ENCODE data around the gene KIF13A. TPM values are rescaled to one million over a fixed set of nuclear protein-coding genes. Genes with fewer than 3 reads are reported as not detected.

Gene KIF13A
- total and polyA plus RNA-seq, 2 donors (not counting 3 experiments of a cell fraction or from before 2014, with no cell fraction given) = 24.9 to 65.8 TPM

GRCh38 chr6:17998003-17998402, 10.6 kb upstream of the KIF13A start:
- Histone ChIP-seq H3K27ac (ENCODE audit: insufficient read depth, low read depth, low read length) (no peak overlapping the region), H3K79me2 (ENCODE audit: control insufficient read depth, insufficient read depth, low read length) (no peaks in the 10 kb centered on the region), H3K27me3 (ENCODE audit: control insufficient read depth in 2 of 2, insufficient read depth in 2 of 2, low read length in 2 of 2) (peaks cover 2 to 4% of the 10 kb centered on the region in 2 experiments), H4K20me1 (replicated peaks; ENCODE audit: control insufficient read depth, extremely low read depth, insufficient read depth, low read length) (no peaks in the 10 kb centered on the region), H3K9me3 (replicated peaks; ENCODE audit: control insufficient read depth, insufficient read depth, low read length) (no peaks in the 10 kb centered on the region), H2AFZ (ENCODE audit: low read depth, low read length) (no peak overlapping the region), H3K4me1 (ENCODE audit: control insufficient read depth, extremely low read depth, insufficient read depth, low read length) (no peaks in the 10 kb centered on the region), H3K4me3 (replicated peaks in 1 of 3; ENCODE audit: insufficient read depth in 1 of 3, low read depth in 1 of 3, low read length in 3 of 3) (no peak overlapping the region), H3K9me1 (replicated peaks; ENCODE audit: control insufficient read depth, extremely low read depth, insufficient read depth, low read length) (no peaks in the 10 kb centered on the region), H3K9ac (replicated peaks; ENCODE audit: extremely low read depth, insufficient read depth, low read length) (no peak overlapping the region), H3K4me2 (ENCODE audit: insufficient read depth, low read length) (no peak overlapping the region), H3K36me3 (ENCODE audit: control insufficient read depth in 2 of 2, extremely low read depth in 1 of 2, insufficient read depth in 2 of 2, low read length in 2 of 2) (no peaks in the 10 kb centered on the region)
- no TSS peak for BruUV-seq (replicated peaks)
- TF ChIP-seq POLR2AphosphoS5 (IDR thresholded peaks at IDR 0.05; ENCODE audit: insufficient read depth, low read depth, low read length) (no peak), JUN (IDR thresholded peaks at IDR 0.05; ENCODE audit: borderline replicate concordance, insufficient read depth, insufficient read length, low read depth) (no peak), MAX (IDR thresholded peaks at IDR 0.05; ENCODE audit: insufficient read depth, insufficient read length) (no peak), FOS (IDR thresholded peaks at IDR 0.05; ENCODE audit: borderline replicate concordance, insufficient read depth, low read length) (no peak), GATA2 (IDR thresholded peaks at IDR 0.05; ENCODE audit: insufficient read depth, insufficient read length, low read depth, low read length) (no peak)
- dilution Hi-C loops (cut with MboI; ENCODE audit: extremely low pct_ligation_motif_present, low sequenced_read_pairs) = no loop called here
- intact Hi-C loops (cut with micrococcal nuclease) = no loop called here
- no peak for DNase-seq (ENCODE audit: low read depth, low spot score)
- ChIA-PET CTCF (no interaction called here), POLR2A (no interaction called here)
- FAIRE-seq = no peak

DNA sequence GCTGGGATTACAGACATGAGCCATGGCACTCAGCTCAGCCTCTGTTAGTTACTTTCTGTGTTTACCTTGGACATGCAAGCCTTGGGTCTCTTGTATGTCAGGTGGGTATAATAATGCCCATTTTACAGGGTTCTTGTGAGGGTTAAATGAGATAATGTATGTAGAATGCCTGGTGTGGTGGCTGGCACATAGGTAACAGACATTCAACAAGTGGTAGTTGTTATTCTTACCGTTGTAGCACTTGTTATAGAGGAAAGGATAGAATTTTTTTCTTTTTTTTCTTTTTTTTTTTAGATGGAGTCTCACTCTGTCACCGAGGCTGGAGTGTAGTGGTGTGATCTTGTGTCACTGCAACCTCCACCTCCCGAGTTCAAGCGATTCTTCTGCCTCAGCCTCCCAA, 8.0 kb upstream of the KIF13A start:
- Histone ChIP-seq H3K9ac (replicated peaks; ENCODE audit: extremely low read depth, insufficient read depth, low read length) (no peak overlapping the region), H3K27ac (ENCODE audit: insufficient read depth, low read depth, low read length) (no peak overlapping the region), H3K9me3 (replicated peaks; ENCODE audit: control insufficient read depth, insufficient read depth, low read length) (no peaks in the 10 kb centered on the region), H3K4me2 (ENCODE audit: insufficient read depth, low read length) (no peak overlapping the region), H4K20me1 (replicated peaks; ENCODE audit: control insufficient read depth, extremely low read depth, insufficient read depth, low read length) (no peaks in the 10 kb centered on the region), H2AFZ (ENCODE audit: low read depth, low read length) (no peak overlapping the region), H3K4me1 (ENCODE audit: control insufficient read depth, extremely low read depth, insufficient read depth, low read length) (no peaks in the 10 kb centered on the region), H3K27me3 (ENCODE audit: control insufficient read depth in 2 of 2, insufficient read depth in 2 of 2, low read length in 2 of 2) (peaks cover 2 to 4% of the 10 kb centered on the region in 2 experiments), H3K79me2 (ENCODE audit: control insufficient read depth, insufficient read depth, low read length) (no peaks in the 10 kb centered on the region), H3K9me1 (replicated peaks; ENCODE audit: control insufficient read depth, extremely low read depth, insufficient read depth, low read length) (no peaks in the 10 kb centered on the region), H3K4me3 (replicated peaks in 1 of 3; ENCODE audit: insufficient read depth in 1 of 3, low read depth in 1 of 3, low read length in 3 of 3) (no peak overlapping the region), H3K36me3 (ENCODE audit: control insufficient read depth in 2 of 2, extremely low read depth in 1 of 2, insufficient read depth in 2 of 2, low read length in 2 of 2) (no peaks in the 10 kb centered on the region)
- DNase-seq (ENCODE audit: low read depth, low spot score) = no peak
- intact Hi-C loops (cut with micrococcal nuclease) = no loop called here
- no TSS peak for BruUV-seq (replicated peaks)
- TF ChIP-seq MYC (IDR thresholded peaks at IDR 0.05; ENCODE audit: low read depth, low read length) (no peak), POLR2AphosphoS5 (IDR thresholded peaks at IDR 0.05; ENCODE audit: insufficient read depth, low read depth, low read length) (no peak), MAX (IDR thresholded peaks at IDR 0.05; ENCODE audit: insufficient read depth, insufficient read length) (no peak), JUN (IDR thresholded peaks at IDR 0.05; ENCODE audit: borderline replicate concordance, insufficient read depth, insufficient read length, low read depth) (no peak), EZH2 (IDR thresholded peaks at IDR 0.05; ENCODE audit: borderline replicate concordance, low read depth, low read length, severe bottlenecking) (no peak), GATA2 (IDR thresholded peaks at IDR 0.05; ENCODE audit: insufficient read depth, insufficient read length, low read depth, low read length) (no peak), FOS (IDR thresholded peaks at IDR 0.05; ENCODE audit: borderline replicate concordance, insufficient read depth, low read length) (no peak), POLR2A (IDR thresholded peaks at IDR 0.05; ENCODE audit: low read depth, low read length) (no peak)
- TF ChIP-seq, protein P1, sequence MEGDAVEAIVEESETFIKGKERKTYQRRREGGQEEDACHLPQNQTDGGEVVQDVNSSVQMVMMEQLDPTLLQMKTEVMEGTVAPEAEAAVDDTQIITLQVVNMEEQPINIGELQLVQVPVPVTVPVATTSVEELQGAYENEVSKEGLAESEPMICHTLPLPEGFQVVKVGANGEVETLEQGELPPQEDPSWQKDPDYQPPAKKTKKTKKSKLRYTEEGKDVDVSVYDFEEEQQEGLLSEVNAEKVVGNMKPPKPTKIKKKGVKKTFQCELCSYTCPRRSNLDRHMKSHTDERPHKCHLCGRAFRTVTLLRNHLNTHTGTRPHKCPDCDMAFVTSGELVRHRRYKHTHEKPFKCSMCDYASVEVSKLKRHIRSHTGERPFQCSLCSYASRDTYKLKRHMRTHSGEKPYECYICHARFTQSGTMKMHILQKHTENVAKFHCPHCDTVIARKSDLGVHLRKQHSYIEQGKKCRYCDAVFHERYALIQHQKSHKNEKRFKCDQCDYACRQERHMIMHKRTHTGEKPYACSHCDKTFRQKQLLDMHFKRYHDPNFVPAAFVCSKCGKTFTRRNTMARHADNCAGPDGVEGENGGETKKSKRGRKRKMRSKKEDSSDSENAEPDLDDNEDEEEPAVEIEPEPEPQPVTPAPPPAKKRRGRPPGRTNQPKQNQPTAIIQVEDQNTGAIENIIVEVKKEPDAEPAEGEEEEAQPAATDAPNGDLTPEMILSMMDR (IDR thresholded peaks at IDR 0.05; ENCODE audit: extremely low read depth in 1 of 2, insufficient read depth in 1 of 2, low read depth in 1 of 2, low read length in 2 of 2) = no peak
- ChIA-PET CTCF (no interaction called here), POLR2A (no interaction called here)
- dilution Hi-C loops (cut with MboI; ENCODE audit: extremely low pct_ligation_motif_present, low sequenced_read_pairs) = no loop called here
- no peak for FAIRE-seq

All from endothelial cell of umbilical vein (primary cell).